HepG2 (cell line): ENCODE data around the gene EXTL2.

ENCODE experiments used
- CBX1 ChIP-seq: IDR thresholded peaks from one replicate; pipeline ENCODE4 v1.6.1; 2016; ENCODE audit warnings: antibody characterized with exemption, low read depth
- MXI1 ChIP-seq: IDR thresholded peaks from 3 replicates; pipeline ENCODE4 v1.6.1; 2012; ENCODE audit warnings: low read depth, low read length, inconsistent platforms, borderline replicate concordance
- POLR2A ChIP-seq, 2 experiments: IDR thresholded peaks; 2 replicates each; pipeline ENCODE4 v1.6.1; 2011; ENCODE audit warnings: low read depth in 2 of 2, low read length in 2 of 2, mild to moderate bottlenecking in 1 of 2, moderate library complexity in 1 of 2; ENCODE audit not compliant: insufficient read depth in 1 of 2
- POLR2AphosphoS2 ChIP-seq: IDR thresholded peaks from 2 replicates; pipeline ENCODE4 v1.6.1; 2011; ENCODE audit warnings: low read depth, low read length, improper control_type of control experiment
- RELA ChIP-seq: sonication (generic); formaldehyde crosslinking; IDR thresholded peaks from 2 replicates; pipeline ENCODE4 v1.4.0; 2020; ENCODE audit warnings: missing genetic modification reagents
- SNRNP70 ChIP-seq: fragments of 200-400 bp; formaldehyde crosslinking; IDR thresholded peaks from 2 replicates; pipeline ENCODE4 v1.6.1; 2017; ENCODE audit warnings: mild to moderate bottlenecking, low read depth, low read length, moderate library complexity
- SP1 ChIP-seq, 2 experiments: fragments of 450-650 bp in 1 of 2; sonication (generic) in 1 of 2; formaldehyde crosslinking in 1 of 2; IDR thresholded peaks; 2 replicates each; pipeline versions ENCODE4 v1.4.0 to v1.6.1; 2016 to 2020; ENCODE audit warnings: missing genetic modification reagents in 1 of 2
- ZFYVE20 ChIP-seq: sonication (generic); formaldehyde crosslinking; IDR thresholded peaks from 2 replicates; pipeline ENCODE4 v1.8.0; 2023; ENCODE audit warnings: low read depth, mild to moderate bottlenecking, moderate library complexity, missing genetic modification reagents, borderline replicate concordance
- ZNF761 ChIP-seq: sonication (generic); formaldehyde crosslinking; conservative IDR thresholded peaks from 2 replicates; pipeline ENCODE4 v1.4.0; 2020; ENCODE audit warnings: mild to moderate bottlenecking, missing genetic modification reagents
- ZNF792 ChIP-seq: IDR thresholded peaks from 2 replicates; pipeline ENCODE4 v1.6.1; 2016
- TF ChIP-seq, protein P1 (sequence below): sonication (generic); formaldehyde crosslinking; IDR thresholded peaks from 2 replicates; pipeline ENCODE4 v1.5.0; 2020; ENCODE audit warnings: mild to moderate bottlenecking, missing genetic modification reagents, moderate library complexity
- TF ChIP-seq, protein P2 (sequence below): IDR thresholded peaks from 2 replicates; pipeline ENCODE4 v1.6.1; 2012; ENCODE audit warnings: low read depth, low read length, improper control_type of control experiment

DNA sequence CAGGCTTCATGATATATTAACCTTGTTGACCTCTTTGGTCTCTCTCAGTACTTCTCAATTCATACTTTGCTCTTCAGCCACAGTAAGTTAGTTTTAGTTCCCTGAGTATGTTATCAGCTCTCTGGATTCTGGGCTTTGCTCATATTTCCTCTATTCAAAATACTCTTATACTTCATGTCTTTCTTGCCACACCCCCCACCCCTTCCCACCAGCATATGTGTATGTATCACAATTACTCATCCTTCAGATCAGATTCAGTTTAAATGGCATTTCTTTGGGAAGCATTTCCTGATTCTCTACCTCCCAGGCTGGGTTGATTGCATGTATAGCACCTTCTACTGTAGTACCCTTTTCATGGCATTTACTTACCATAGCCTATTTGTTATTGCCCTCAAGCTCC, 29.6 kb upstream of the EXTL2 start:
- no peak for TF ChIP-seq RELA (CRISPR knock-in tag)
- TF ChIP-seq, protein P1, sequence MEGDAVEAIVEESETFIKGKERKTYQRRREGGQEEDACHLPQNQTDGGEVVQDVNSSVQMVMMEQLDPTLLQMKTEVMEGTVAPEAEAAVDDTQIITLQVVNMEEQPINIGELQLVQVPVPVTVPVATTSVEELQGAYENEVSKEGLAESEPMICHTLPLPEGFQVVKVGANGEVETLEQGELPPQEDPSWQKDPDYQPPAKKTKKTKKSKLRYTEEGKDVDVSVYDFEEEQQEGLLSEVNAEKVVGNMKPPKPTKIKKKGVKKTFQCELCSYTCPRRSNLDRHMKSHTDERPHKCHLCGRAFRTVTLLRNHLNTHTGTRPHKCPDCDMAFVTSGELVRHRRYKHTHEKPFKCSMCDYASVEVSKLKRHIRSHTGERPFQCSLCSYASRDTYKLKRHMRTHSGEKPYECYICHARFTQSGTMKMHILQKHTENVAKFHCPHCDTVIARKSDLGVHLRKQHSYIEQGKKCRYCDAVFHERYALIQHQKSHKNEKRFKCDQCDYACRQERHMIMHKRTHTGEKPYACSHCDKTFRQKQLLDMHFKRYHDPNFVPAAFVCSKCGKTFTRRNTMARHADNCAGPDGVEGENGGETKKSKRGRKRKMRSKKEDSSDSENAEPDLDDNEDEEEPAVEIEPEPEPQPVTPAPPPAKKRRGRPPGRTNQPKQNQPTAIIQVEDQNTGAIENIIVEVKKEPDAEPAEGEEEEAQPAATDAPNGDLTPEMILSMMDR (CRISPR knock-in tag) = no peak
- no peak for TF ChIP-seq ZNF761
- TF ChIP-seq SNRNP70 = no peak
- TF ChIP-seq ZNF792 (CRISPR knock-in tag) = no peak
- TF ChIP-seq POLR2A (IDR thresholded peaks at IDR 0.05; ENCODE audit: insufficient read depth in 1 of 2, low read depth in 2 of 2, low read length in 2 of 2) = no peak
- no peak for TF ChIP-seq SP1 (IDR thresholded peaks at IDR 0.05)
- no peak for TF ChIP-seq SP1 (CRISPR knock-in tag; IDR thresholded peaks at IDR 0.05)
- TF ChIP-seq, protein P2, sequence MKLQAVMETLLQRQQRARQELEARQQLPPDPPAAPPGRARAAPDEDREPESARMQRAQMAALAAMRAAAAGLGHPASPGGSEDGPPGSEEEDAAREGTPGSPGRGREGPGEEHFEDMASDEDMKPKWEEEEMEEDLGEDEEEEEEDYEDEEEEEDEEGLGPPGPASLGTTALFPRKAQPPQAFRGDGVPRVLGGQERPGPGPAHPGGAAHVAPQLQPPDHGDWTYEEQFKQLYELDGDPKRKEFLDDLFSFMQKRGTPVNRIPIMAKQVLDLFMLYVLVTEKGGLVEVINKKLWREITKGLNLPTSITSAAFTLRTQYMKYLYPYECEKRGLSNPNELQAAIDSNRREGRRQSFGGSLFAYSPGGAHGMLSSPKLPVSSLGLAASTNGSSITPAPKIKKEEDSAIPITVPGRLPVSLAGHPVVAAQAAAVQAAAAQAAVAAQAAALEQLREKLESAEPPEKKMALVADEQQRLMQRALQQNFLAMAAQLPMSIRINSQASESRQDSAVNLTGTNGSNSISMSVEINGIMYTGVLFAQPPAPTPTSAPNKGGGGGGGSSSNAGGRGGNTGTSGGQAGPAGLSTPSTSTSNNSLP = no peak
- no peak for TF ChIP-seq MXI1
- no peak for TF ChIP-seq CBX1
- TF ChIP-seq ZFYVE20 (CRISPR knock-in tag) = no peak
- TF ChIP-seq POLR2AphosphoS2 = no peak
